Hepatocyte (in vitro differentiated cells): Measurements from ENCODE around the gene UQCC2. TPM values are rescaled to one million over a fixed set of nuclear protein-coding genes. Genes with fewer than 3 reads are reported as not detected.
A peak's percentile ranks its signal among the peaks of the same experiment; 100 is the strongest.

ENCODE experiments used
- DNase-seq: peaks from one replicate; pipeline ENCODE4 v3.0.0-alpha.2; 2016; ENCODE audit warnings: low spot score
- H2AFZ ChIP-seq: fragments of 200-600 bp; sonication (generic); 2 replicates; pipeline ENCODE4 v1.6.0; 2016; ENCODE audit warnings: antibody characterized with exemption, mild to moderate bottlenecking
- H3K27ac ChIP-seq: fragments of 200-600 bp; sonication (generic); 2 replicates; pipeline ENCODE4 v1.5.1; 2016; ENCODE audit warnings: mild to moderate bottlenecking
- H3K27me3 ChIP-seq: fragments of 200-600 bp; sonication (generic); 2 replicates; pipeline ENCODE4 v1.6.1; 2016
- H3K36me3 ChIP-seq: fragments of 200-600 bp; sonication (generic); replicated peaks from 2 replicates; pipeline ENCODE4 v1.5.1; 2016; ENCODE audit warnings: low read depth; ENCODE audit not compliant: insufficient read depth
- H3K4me1 ChIP-seq: fragments of 200-600 bp; sonication (generic); 2 replicates; pipeline ENCODE4 v1.5.1; 2016; ENCODE audit warnings: mild to moderate bottlenecking, moderate library complexity; ENCODE audit not compliant: insufficient read depth
- H3K4me2 ChIP-seq: fragments of 200-600 bp; sonication (generic); 2 replicates; pipeline ENCODE4 v1.6.0; 2016
- H3K4me3 ChIP-seq: fragments of 200-600 bp; sonication (generic); 2 replicates; pipeline ENCODE4 v1.5.1; 2016; ENCODE audit warnings: mild to moderate bottlenecking
- H3K79me2 ChIP-seq: fragments of 200-600 bp; sonication (generic); 2 replicates; pipeline ENCODE4 v1.6.0; 2017; ENCODE audit warnings: mild to moderate bottlenecking
- H3K9me2 ChIP-seq: fragments of 200-600 bp; sonication (generic); replicated peaks from 2 replicates; pipeline ENCODE4 v1.6.0; 2017; ENCODE audit warnings: mild to moderate bottlenecking; ENCODE audit not compliant: insufficient read depth
- H3K9me3 ChIP-seq: fragments of 200-600 bp; sonication (generic); 2 replicates; pipeline ENCODE4 v1.5.1; 2016; ENCODE audit warnings: low read depth, mild to moderate bottlenecking
- H4K20me1 ChIP-seq: fragments of 200-600 bp; sonication (generic); 2 replicates; pipeline ENCODE4 v1.6.0; 2016; ENCODE audit warnings: mild to moderate bottlenecking; ENCODE audit not compliant: insufficient read depth, poor library complexity, severe bottlenecking
- CTCF ChIP-seq: fragments of 200-600 bp; sonication (generic); IDR thresholded peaks from 2 replicates; pipeline ENCODE4 v1.5.1; 2016; ENCODE audit warnings: antibody characterized with exemption, mild to moderate bottlenecking; ENCODE audit not compliant: poor library complexity
- EZH2 ChIP-seq: fragments of 200-600 bp; sonication (generic); IDR thresholded peaks from 2 replicates; pipeline ENCODE4 v1.6.1; 2016; ENCODE audit warnings: antibody characterized with exemption, mild to moderate bottlenecking, borderline replicate concordance
- EZH2phosphoT487 ChIP-seq: fragments of 200-600 bp; sonication (generic); IDR thresholded peaks from one replicate; pipeline ENCODE4 v1.6.1; 2018; ENCODE audit warnings: antibody characterized with exemption, mild to moderate bottlenecking, low read depth, moderate library complexity; ENCODE audit not compliant: unreplicated experiment, severe bottlenecking
- WGBS: methylation state at CpG from one replicate; pipeline ENCODE4 v1.1.6; 2016; ENCODE audit warnings: low lambda C conversion rate; ENCODE audit errors: missing lambda C conversion rate; 5-methylcytosine and 5-hydroxymethylcytosine counted together
- polyA plus RNA-seq: library from polyadenylated mRNA; unstranded; fragments of >200 nt; fragmentation: Nextera tagmentation; extraction: Ambion mirVana; gene quantifications from 2 replicates; pipeline ENCODE4 v1.2.1, GENCODE V29; 2016
- total RNA-seq: library from RNA; depleted of rRNA; stranded (reverse); fragments of >200 nt; gene quantifications from 2 replicates; pipeline ENCODE4 v1.2.3, GENCODE V29; 2014

The UQCC2 gene
- total and polyA plus RNA-seq, 2 experiments from 2014 or later, result 44.7 to 151 TPM

GRCh38 chr6:33747823-33748222, 36.3 kb upstream of the UQCC2 start:
- TF ChIP-seq EZH2 (no peak), EZH2phosphoT487 (no peak), CTCF (no peak)
- no peak for DNase-seq
- Histone ChIP-seq H3K4me3 (no peak overlapping the region), H3K27ac (no peak overlapping the region), H3K4me1 (peaks cover 63% of the 10 kb centered on the region), H2AFZ (no peak overlapping the region), H3K36me3 (no peaks in the 10 kb centered on the region), H3K79me2 (peaks cover 2% of the 10 kb centered on the region), H4K20me1 (no peaks in the 10 kb centered on the region), H3K9me2 (no peaks in the 10 kb centered on the region), H3K27me3 (no peaks in the 10 kb centered on the region), H3K9me3 (no peaks in the 10 kb centered on the region), H3K4me2 (peak overlapping the region; percentile 71)
- WGBS, result 89% methylated on average over 5 of the region's 5 CpGs

GRCh38 chr6:33746651-33747100, 35.2 kb upstream of the UQCC2 start, which contains the start of gene IP6K3:
Gene IP6K3 (minus strand): TSS chr6:33746905. CDS start chr6:33735476, 11,429 bp downstream.
- peak within 1 kb of the TSS; percentile 90 for H3K27ac ChIP-seq
- H2AFZ ChIP-seq, result no peak within 1 kb of the TSS
- TF ChIP-seq EZH2phosphoT487 (no peak), EZH2 (no peak), CTCF (no peak)
- H3K9me2 ChIP-seq, result no peaks in the 10 kb centered on the region
- H4K20me1 ChIP-seq, result no peaks in the 10 kb centered on the region
- peaks cover 61% of the 10 kb centered on the region for H3K4me1 ChIP-seq
- 38% methylated on average over 10 of the region's 10 CpGs for WGBS
- peak within 1 kb of the TSS; percentile 71 for H3K4me2 ChIP-seq
- H3K36me3 ChIP-seq, result no peaks in the 10 kb centered on the region
- H3K4me3 ChIP-seq, result no peak within 1 kb of the TSS
- no peaks in the 10 kb centered on the region for H3K27me3 ChIP-seq
- peaks cover 2% of the 10 kb centered on the region for H3K79me2 ChIP-seq
- DNase-seq, result peak; percentile 56
- no peaks in the 10 kb centered on the region for H3K9me3 ChIP-seq

GRCh38 chr6:33746036-33746600, 34.6 kb upstream of the UQCC2 start:
- peak overlapping the region; percentile 71 for H3K4me2 ChIP-seq

More at GRCh38 chr6:33746036-33746600, 34.6 kb upstream of the UQCC2 start:
- Histone ChIP-seq H4K20me1 (no peaks in the 10 kb centered on the region), H3K9me3 (no peaks in the 10 kb centered on the region), H3K79me2 (peaks cover 2% of the 10 kb centered on the region), H3K9me2 (no peaks in the 10 kb centered on the region), H3K4me1 (peaks cover 57% of the 10 kb centered on the region), H3K27me3 (no peaks in the 10 kb centered on the region), H3K36me3 (no peaks in the 10 kb centered on the region), H3K4me3 (no peak overlapping the region), H2AFZ (no peak overlapping the region), H3K27ac (peak overlapping the region; percentile 90)
- TF ChIP-seq CTCF (peak; percentile 4), EZH2phosphoT487 (no peak)
- 37% methylated on average over 13 of the region's 14 CpGs for WGBS
- peak; percentile 77 for DNase-seq
